A673 (cell line): ENCODE data around the gene ZNF600. TPM values are rescaled to one million over a fixed set of nuclear protein-coding genes. Genes with fewer than 3 reads are reported as not detected.
"Not testable (repeated sequence)": the region's sequence is repeated elsewhere in the genome, so short reads cannot be mapped to it uniquely, and the experiment has no call there.

Experiments
- Bru-seq: library from RNA; stranded (reverse); fragments of 400-500 nt; gene quantifications from one replicate; lab custom pipeline; 2021; lab: Mats Ljungman, UMichigan
- BruChase-seq, 2 experiments: library from RNA; stranded (reverse); fragments of 400-500 nt; gene quantifications; one replicate each; lab custom pipeline; 2021; lab: Mats Ljungman, UMichigan
- BruUV-seq: library from RNA; stranded (reverse); fragments of 400-500 nt; replicated peaks from 2 replicates; lab custom pipeline; 2021; lab: Mats Ljungman, UMichigan
- CTCF ChIA-PET: fragments of 300-600 bp; sonication (Branson Sonifier 250); formaldehyde crosslinking; loops from one replicate; lab custom pipeline; 2022; ENCODE audit warnings: antibody characterized with exemption; lab: Charles Lee
- POLR2A ChIA-PET: fragments of 300-600 bp; sonication (Branson Sonifier 250); formaldehyde crosslinking; loops from one replicate; lab custom pipeline; 2022; ENCODE audit warnings: antibody characterized with exemption; ENCODE audit not compliant: low non-redundant PET; lab: Charles Lee
- DNase-seq: peaks from one replicate; pipeline ENCODE4 v3.0.0-alpha.2; 2015; ENCODE audit warnings: low spot score
- H3K27ac ChIP-seq: fragments of 200-600 bp; sonication (generic); 2 replicates; pipeline ENCODE4 v1.5.1; 2016; ENCODE audit warnings: mixed run types, low read depth, mild to moderate bottlenecking, mixed read lengths, antibody characterized with exemption, low read length; ENCODE audit not compliant: poor library complexity, severe bottlenecking
- H3K27me3 ChIP-seq: fragments of 200-600 bp; sonication (generic); replicated peaks from 2 replicates; pipeline ENCODE4 v1.6.1; 2017; ENCODE audit warnings: mixed run types, low read depth, mild to moderate bottlenecking, mixed read lengths, antibody characterized with exemption, low read length; ENCODE audit not compliant: insufficient read depth, poor library complexity
- H3K36me3 ChIP-seq: fragments of 200-600 bp; sonication (generic); 2 replicates; pipeline ENCODE4 v1.6.1; 2016; ENCODE audit warnings: mixed run types, mild to moderate bottlenecking, mixed read lengths, antibody characterized with exemption, low read length; ENCODE audit not compliant: insufficient read depth, poor library complexity, severe bottlenecking
- H3K4me1 ChIP-seq: fragments of 200-600 bp; sonication (generic); 2 replicates; pipeline ENCODE4 v1.6.1; 2017; ENCODE audit warnings: mixed run types, mild to moderate bottlenecking, mixed read lengths, antibody characterized with exemption, low read length; ENCODE audit not compliant: insufficient read depth, poor library complexity, severe bottlenecking
- H3K4me3 ChIP-seq: fragments of 200-600 bp; sonication (generic); 2 replicates; pipeline ENCODE4 v1.5.1; 2016; ENCODE audit warnings: low read depth, mixed run types, mild to moderate bottlenecking, mixed read lengths, low read length; ENCODE audit not compliant: poor library complexity, severe bottlenecking
- H3K9me3 ChIP-seq: fragments of 200-600 bp; sonication (generic); 2 replicates; pipeline ENCODE4 v1.6.1; 2016; ENCODE audit warnings: mixed run types, low read depth, mild to moderate bottlenecking, mixed read lengths, antibody characterized with exemption, low read length; ENCODE audit not compliant: poor library complexity, severe bottlenecking
- EZH2 ChIP-seq: fragments of 200-600 bp; sonication (generic); IDR thresholded peaks from 2 replicates; pipeline ENCODE4 v1.6.1; 2017; ENCODE audit warnings: borderline replicate concordance, low read depth, mild to moderate bottlenecking, mixed read lengths, antibody characterized with exemption, low read length; ENCODE audit not compliant: poor library complexity, severe bottlenecking
- intact Hi-C: fragments of 100-400 bp; cut with micrococcal nuclease; formaldehyde crosslinking; loops from one replicate; pipeline ENCODE4 v1.10.0; 2022; ENCODE audit not compliant: unreplicated experiment
- long read RNA-seq: library from polyadenylated mRNA; stranded (forward); transcript quantifications from one replicate; pipeline ENCODE4 v2.0.0, GENCODE V29; 2022
- total RNA-seq: library from RNA; stranded (reverse); gene quantifications from 2 replicates; pipeline ENCODE4 v1.2.3, GENCODE V29; 2021
- TF ChIP-seq, protein P1 (sequence below): fragments of 300-800, 200-600 bp; sonication (generic); conservative IDR thresholded peaks from 2 replicates; pipeline ENCODE4 v1.5.1; 2017; ENCODE audit warnings: low read depth, mild to moderate bottlenecking, antibody characterized with exemption, low read length, moderate library complexity, mixed read lengths

ZNF600 gene
- 1.5 and 1.8 TPM in 2 replicates for total RNA-seq
- percentile 30 among the genes with signal in this experiment for Bru-seq, nascent RNA
- BruChase-seq, experiment 1, labeled RNA remaining after a 2-hour chase, result percentile 27 among the genes with signal in this experiment
- percentile 34 among the genes with signal in this experiment for BruChase-seq, experiment 2, labeled RNA remaining after a 6-hour chase
- long read RNA-seq, partial matches to known transcripts, result 0 of 1 reads
- long read RNA-seq, other reads (novel, unspliced or antisense), result 0 of 1 reads

- H3K9me3 ChIP-seq, intact Hi-C loops, H3K36me3 ChIP-seq, H3K27me3 ChIP-seq, H3K27ac ChIP-seq, H3K4me1 ChIP-seq, BruUV-seq, CTCF ChIA-PET, POLR2A ChIA-PET: not testable (repeated sequence)
- DNase-seq, result peak; percentile 35
- peak within 1 kb of the TSS; percentile 42 for H3K4me3 ChIP-seq
Measured at GRCh38 chr19:52786464-52787354, at the start of gene ZNF600. ZNF600 (minus strand) TSS chr19:52786791; CDS start chr19:52778888, 7,903 bp downstream.

DNA sequence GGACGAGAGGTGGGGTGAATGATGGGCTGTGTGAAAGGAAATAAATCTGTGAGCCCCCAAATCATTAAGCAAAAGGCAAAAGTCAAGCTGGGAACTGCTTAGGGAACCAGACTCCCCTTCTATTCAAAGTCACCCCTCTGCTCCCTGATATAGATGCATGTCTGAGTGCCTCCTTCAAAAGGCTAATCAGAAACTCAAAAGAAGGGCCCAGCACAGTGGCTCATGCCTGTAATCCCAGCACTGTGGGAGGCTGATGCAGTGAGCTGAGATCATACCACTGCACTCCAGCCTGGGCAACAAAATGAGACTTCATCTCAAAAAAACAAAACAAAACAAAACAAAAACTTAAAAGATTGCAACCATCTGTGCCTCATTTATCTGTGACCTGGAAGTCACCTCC lies 47.7 kb upstream of the ZNF600 start:
- H3K36me3 ChIP-seq, DNase-seq, H3K27ac ChIP-seq, POLR2A ChIA-PET, BruUV-seq, CTCF ChIA-PET, H3K4me3 ChIP-seq, intact Hi-C loops, H3K4me1 ChIP-seq, H3K27me3 ChIP-seq: not testable (repeated sequence)
- H3K9me3 ChIP-seq, result peaks cover 23% of the 10 kb centered on the region

DNA sequence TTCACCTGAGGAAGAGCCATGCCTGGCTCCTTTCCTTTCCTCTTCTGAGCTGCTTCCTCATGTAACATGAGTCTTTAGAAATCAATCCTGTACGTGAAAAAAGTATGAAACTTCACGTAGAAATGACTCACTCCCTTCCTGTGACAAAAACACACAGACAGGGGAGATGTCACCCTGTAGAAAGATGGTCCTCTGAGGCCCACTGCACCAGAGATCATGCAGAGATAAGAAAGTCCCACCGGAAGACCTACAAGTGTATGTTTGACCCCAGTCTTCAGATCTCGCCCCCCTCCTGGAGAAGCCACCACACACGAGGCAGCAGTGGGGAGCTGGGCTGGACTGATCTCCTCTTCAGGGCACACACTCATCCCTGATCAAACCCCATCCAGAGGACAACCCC lies 47.0 kb upstream of the ZNF600 start:
- H3K4me3 ChIP-seq, CTCF ChIA-PET, H3K27ac ChIP-seq, POLR2A ChIA-PET, BruUV-seq, H3K36me3 ChIP-seq, H3K4me1 ChIP-seq, DNase-seq, intact Hi-C loops, H3K27me3 ChIP-seq: not testable (repeated sequence)
- H3K9me3 ChIP-seq, result peaks cover 16% of the 10 kb centered on the region

- H3K4me1 ChIP-seq, H3K27me3 ChIP-seq, H3K9me3 ChIP-seq, DNase-seq, H3K27ac ChIP-seq, H3K4me3 ChIP-seq, BruUV-seq, POLR2A ChIA-PET, CTCF ChIA-PET, intact Hi-C loops, H3K36me3 ChIP-seq: not testable (repeated sequence)
Measured at GRCh38 chr19:52829866-52830265, 43.3 kb upstream of the ZNF600 start.

GRCh38 chr19:52825765-52826164 lies 39.2 kb upstream of the ZNF600 start:
- intact Hi-C loops, result no loop called here
- no TSS peak for BruUV-seq
- TF ChIP-seq EZH2, result no peak
- TF ChIP-seq, protein P1, sequence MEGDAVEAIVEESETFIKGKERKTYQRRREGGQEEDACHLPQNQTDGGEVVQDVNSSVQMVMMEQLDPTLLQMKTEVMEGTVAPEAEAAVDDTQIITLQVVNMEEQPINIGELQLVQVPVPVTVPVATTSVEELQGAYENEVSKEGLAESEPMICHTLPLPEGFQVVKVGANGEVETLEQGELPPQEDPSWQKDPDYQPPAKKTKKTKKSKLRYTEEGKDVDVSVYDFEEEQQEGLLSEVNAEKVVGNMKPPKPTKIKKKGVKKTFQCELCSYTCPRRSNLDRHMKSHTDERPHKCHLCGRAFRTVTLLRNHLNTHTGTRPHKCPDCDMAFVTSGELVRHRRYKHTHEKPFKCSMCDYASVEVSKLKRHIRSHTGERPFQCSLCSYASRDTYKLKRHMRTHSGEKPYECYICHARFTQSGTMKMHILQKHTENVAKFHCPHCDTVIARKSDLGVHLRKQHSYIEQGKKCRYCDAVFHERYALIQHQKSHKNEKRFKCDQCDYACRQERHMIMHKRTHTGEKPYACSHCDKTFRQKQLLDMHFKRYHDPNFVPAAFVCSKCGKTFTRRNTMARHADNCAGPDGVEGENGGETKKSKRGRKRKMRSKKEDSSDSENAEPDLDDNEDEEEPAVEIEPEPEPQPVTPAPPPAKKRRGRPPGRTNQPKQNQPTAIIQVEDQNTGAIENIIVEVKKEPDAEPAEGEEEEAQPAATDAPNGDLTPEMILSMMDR, result no peak
- DNase-seq, result no peak
- no peaks in the 10 kb centered on the region for H3K4me1 ChIP-seq
- no peaks in the 10 kb centered on the region for H3K36me3 ChIP-seq
- H3K4me3 ChIP-seq, result no peak overlapping the region
- CTCF ChIA-PET, result no interaction called here
- H3K27me3 ChIP-seq, result no peaks in the 10 kb centered on the region
- H3K9me3 ChIP-seq, result no peaks in the 10 kb centered on the region
- H3K27ac ChIP-seq, result no peak overlapping the region
- POLR2A ChIA-PET, result no interaction called here
